Measurements from ENCODE around the gene SLC1A1.

SLC1A1 gene

DNA sequence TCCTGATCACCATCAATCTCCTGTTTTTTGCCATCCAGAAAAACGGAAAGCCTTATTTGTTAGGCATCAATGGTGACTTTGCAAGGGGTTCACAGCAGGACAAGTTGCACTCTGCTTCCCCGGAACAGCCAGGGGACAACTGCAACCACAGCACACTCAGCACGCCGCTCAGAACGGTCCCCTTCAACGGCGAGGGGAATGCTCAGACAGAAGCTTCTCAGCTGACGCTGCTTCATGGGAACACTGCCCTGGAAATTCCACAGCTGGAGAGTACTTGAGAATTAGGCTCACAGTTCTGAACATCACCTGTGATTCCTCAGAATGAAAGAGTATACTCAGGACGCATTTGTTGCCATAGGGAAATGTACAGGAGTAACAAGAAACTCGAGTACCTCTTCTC, 131.7 kb downstream of the SLC1A1 start:
- no peak for DNase-seq

DNA sequence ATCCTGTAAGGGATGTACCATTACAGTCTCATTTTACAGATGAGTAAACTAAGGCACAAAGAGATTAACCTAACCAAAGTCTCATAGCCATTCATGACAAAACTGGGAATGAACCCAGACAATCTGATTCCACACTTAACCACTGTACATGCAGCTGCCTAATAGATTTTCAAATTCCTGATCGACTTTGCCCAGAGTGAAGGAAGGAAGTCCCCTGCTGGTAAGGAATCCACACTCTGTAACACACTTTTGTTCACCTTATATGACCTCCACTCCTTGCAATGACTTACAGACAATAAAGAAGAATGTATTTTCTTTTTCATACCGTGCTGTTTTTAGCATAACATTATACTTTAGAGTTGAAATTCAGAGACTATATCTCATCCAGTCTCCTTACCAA, 140.6 kb downstream of the SLC1A1 start:
- peak; percentile 30 for DNase-seq

Data from fibroblast of skin of right quadriceps (primary cell).